ENCODE measurements around the gene IMMP2L.

The IMMP2L gene

GRCh38 chr7:111388912-111389311, 173.4 kb downstream of the IMMP2L start:
- DNase-seq = no peak

- DNase-seq = no peak
Observed at GRCh38 chr7:111388016-111388415, 174.3 kb downstream of the IMMP2L start.

GRCh38 chr7:111384065-111384891, 178.0 kb downstream of the IMMP2L start:
- no peak for DNase-seq

- DNase-seq = no peak
Observed at GRCh38 chr7:111383133-111383532, 179.2 kb downstream of the IMMP2L start.

- DNase-seq = no peak
Observed at GRCh38 chr7:111381590-111381989, 180.7 kb downstream of the IMMP2L start.

GRCh38 chr7:111380945-111381344, 181.3 kb downstream of the IMMP2L start:
- no peak for DNase-seq

- DNase-seq = no peak
Observed at GRCh38 chr7:111374027-111374426, 188.3 kb downstream of the IMMP2L start.

GRCh38 chr7:111371437-111371836, 190.9 kb downstream of the IMMP2L start:
- DNase-seq = no peak

GRCh38 chr7:111370002-111370401, 192.3 kb downstream of the IMMP2L start:
- no peak for DNase-seq

GRCh38 chr7:111368381-111369065, 193.8 kb downstream of the IMMP2L start:
- DNase-seq = no peak

- DNase-seq = no peak
Observed at GRCh38 chr7:111364413-111364812, 197.9 kb downstream of the IMMP2L start.

- no peak for DNase-seq
Observed at GRCh38 chr7:111363099-111363498, 199.2 kb downstream of the IMMP2L start.

- no peak for DNase-seq
Observed at GRCh38 chr7:111362506-111363054, 199.7 kb downstream of the IMMP2L start.

- no peak for DNase-seq
Observed at GRCh38 chr7:111358915-111359314, 203.4 kb downstream of the IMMP2L start.

- DNase-seq = no peak
Observed at GRCh38 chr7:111357691-111358090, 204.6 kb downstream of the IMMP2L start.

GRCh38 chr7:111356941-111357340, 205.4 kb downstream of the IMMP2L start:
- no peak for DNase-seq

- DNase-seq = no peak
Observed at GRCh38 chr7:111352319-111352718, 210.0 kb downstream of the IMMP2L start.

GRCh38 chr7:111346219-111346618, 216.1 kb downstream of the IMMP2L start:
- no peak for DNase-seq

GRCh38 chr7:111343017-111343416, 219.3 kb downstream of the IMMP2L start:
- DNase-seq = no peak

GRCh38 chr7:111339006-111339405, 223.3 kb downstream of the IMMP2L start:
- DNase-seq = no peak

- no peak for DNase-seq
Observed at GRCh38 chr7:111333010-111333409, 229.3 kb downstream of the IMMP2L start.

- DNase-seq = no peak
Observed at GRCh38 chr7:111330235-111330523, 232.1 kb downstream of the IMMP2L start.

GRCh38 chr7:111329367-111330234, 232.7 kb downstream of the IMMP2L start:
- DNase-seq = no peak

Measured in activated gamma-delta T cell (primary cell).